Stimulated activated CD4-positive, alpha-beta T cell treated with anti-CD3 and anti-CD28 coated beads, TNF-alpha, amount 100 ng/mL, for 24 hours (primary cell): ENCODE data around the gene ITGB7.

Experiments
- DNase-seq, 3 experiments: peaks; one replicate each; pipeline ENCODE4 v3.0.0-alpha.2; 2020; ENCODE audit warnings: low read depth in 3 of 3

Gene ITGB7

DNA sequence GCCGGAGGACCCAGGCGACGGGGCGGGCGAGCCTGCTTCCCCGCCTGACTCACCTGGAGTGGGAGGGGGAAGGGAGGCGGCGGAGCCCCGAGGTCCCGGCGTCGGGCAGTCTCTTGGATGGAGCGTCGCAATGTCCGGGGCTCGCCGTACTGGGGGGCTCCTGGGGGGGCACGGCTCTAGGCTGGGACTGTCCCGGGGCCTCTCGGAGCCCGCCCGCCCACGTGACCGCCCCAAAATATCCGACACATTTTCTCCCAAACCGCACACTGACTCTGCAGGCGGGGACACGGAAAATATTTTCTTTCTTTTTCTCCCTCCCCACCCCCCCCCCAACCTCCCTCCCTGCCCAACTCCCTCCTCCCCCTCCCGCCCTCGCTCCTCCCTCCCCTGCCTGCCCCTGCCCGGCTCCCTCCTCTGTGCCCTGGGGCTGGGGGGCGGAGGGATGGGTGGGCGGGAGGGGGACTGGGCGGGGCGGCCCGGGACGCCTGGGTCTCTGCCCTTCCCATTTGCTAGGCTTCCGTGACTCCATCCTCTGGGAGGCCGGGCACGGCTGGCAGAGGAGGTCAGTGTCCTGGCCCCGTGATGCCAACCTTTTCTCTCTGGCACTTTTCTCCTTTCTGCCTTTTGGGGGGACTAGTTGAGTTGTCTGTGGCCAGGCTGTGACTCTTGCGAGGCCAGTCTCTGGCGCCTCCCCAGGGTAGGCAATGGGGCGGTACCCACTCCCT, 25.0 kb upstream of the ITGB7 start, which contains the start of gene RARG:
RARG (minus strand) TSS at position 289 of the 725 bp plus-strand sequence. CDS start 4,664 bp downstream, outside the sequence.
- DNase-seq: peak in 1 of 3 experiments; percentile 76

DNA sequence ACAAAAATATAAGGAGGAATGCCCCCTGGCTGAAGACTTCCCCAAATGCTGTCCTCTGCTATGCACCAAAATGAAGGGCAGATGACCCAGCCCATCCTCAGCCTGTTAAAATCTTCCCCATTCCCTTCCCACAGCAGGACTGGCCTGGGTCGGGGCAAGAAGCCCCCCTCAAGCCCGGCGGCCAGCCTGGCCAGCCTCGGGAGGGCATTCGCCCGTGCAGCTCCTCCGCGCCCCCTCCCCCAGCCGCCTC, 24.5 kb upstream of the ITGB7 start:
- DNase-seq: no peak

DNA sequence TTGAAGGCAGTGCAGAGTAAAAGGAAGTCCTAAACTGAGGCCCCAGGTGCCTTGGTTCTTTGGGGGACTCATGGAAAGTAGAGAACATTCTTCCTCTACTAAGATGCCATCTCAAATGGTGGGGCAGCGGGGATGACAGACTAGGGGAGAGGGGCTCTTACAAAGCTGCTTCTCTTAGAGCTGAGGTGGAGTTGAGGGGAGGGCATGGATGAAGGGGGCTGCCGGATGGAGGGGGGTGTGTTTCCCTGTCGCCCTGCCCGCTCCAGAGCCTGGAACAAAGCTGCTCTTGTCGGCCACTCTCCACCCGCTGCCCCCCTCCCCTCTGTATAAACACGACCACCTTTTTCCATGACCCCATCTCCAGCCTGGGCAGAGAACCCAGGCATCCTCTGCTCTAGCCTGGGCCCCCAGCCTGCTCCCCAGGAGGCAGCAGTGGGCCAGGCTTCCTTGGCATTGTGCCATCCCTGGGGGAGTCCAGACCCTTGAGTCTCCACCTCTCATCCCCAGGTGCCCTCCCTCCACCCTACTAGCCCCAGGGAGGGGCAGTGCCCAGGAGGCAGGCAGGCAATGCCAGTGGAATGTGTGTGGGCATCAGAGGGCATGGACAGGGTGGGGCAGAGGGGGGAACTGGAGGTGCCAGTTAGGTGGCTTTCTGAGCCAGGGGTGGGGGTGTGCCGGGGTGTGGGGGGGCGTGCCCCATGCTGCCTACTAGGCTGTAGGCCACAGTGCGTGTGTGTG, 23.2 kb upstream of the ITGB7 start:
- DNase-seq: no peak

- no peak for DNase-seq
Observed at GRCh38 chr12:53229454-53229853, 22.4 kb upstream of the ITGB7 start.

GRCh38 chr12:53227836-53228235, 20.8 kb upstream of the ITGB7 start:
- DNase-seq: no peak

DNA sequence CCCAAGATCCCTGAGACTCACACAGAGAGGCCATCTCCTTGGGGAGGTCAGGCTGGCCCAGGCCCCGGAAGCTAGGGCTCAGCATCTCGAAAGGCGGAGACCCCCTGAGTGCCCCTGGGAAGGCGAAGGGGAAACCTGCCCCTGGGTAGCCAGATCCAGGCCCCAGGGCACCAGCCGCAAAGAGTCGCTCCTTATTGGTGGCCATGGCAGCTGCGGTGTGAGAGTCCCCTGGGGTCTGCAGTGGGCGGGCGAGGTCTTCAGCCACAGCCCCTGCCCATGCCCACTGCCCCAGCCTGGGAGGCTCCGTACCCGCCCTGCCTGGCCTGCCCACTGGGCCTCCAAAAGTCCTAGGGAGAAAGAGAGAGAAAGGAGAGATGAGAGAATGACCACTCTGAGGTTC, 20.3 kb upstream of the ITGB7 start:
- no peak for DNase-seq

- no peak for DNase-seq
Observed at GRCh38 chr12:53226815-53227214, 19.8 kb upstream of the ITGB7 start.

DNA sequence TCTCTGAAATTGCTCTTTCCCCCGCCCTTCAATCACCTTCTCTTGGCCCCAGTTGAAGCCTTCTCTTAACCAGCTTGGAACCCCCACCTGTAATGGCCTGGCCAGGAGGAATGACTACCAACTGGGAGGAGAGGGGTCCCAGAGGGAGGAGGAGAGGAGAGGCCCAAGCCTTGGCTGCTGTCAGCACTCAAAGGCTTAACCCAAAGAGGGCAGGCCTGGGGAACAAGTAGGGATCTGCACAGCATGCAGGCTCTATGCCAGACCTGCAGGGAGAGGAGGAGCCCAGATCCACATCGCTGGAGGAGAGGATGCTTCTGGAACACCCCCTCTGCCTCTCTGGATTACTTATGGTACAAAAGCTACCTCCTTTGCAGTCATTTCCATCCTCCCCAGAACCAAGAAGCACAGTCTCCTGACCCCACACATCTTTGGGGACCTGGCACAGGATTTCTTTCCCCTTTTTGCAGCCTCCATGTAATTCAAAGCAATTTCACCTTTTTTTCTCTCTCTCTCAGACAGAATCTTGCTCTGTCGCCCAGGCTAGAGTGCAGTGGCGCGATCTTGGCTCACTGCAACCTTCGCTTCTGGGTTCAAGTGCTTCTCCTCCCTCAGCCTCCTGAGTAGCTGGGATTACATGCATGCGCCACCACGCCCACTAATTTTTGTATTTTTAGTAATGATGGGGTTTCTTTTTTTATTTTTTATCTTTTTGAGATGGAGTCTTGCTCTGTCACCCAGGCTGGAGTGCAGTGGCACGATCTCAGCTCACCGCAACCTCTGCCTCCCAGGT, 18.8 kb upstream of the ITGB7 start:
- no peak for DNase-seq

- DNase-seq: no peak
Observed at GRCh38 chr12:53224897-53225634, 18.0 kb upstream of the ITGB7 start.

- no peak for DNase-seq
Observed at GRCh38 chr12:53224061-53224896, 17.2 kb upstream of the ITGB7 start.

- no peak for DNase-seq
Observed at GRCh38 chr12:53223389-53224060, 16.5 kb upstream of the ITGB7 start.

DNA sequence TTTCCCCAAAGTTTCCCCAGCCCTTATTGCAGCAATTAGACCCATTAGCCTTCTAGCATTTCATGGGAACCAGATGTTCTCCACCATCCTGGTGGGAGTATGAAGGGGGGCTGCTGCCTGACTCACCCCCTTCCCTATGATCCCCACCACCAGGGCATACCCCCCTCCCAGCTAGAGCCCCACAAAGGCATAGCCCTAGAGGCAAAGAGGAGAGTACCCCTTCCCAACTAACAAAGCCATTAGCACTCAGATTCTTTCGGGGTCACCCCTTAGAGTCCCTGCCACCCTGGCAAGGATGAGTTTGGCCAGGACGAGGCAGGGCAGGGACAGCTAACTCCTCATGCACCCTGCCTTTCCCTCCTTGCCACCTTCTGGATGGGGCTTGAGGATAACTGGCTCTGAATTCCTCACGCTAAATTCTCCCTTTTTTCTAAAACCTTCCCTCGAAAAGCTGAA, 15.8 kb upstream of the ITGB7 start:
- DNase-seq: no peak

- DNase-seq: no peak
Observed at GRCh38 chr12:53222170-53222721, 15.2 kb upstream of the ITGB7 start.

DNA sequence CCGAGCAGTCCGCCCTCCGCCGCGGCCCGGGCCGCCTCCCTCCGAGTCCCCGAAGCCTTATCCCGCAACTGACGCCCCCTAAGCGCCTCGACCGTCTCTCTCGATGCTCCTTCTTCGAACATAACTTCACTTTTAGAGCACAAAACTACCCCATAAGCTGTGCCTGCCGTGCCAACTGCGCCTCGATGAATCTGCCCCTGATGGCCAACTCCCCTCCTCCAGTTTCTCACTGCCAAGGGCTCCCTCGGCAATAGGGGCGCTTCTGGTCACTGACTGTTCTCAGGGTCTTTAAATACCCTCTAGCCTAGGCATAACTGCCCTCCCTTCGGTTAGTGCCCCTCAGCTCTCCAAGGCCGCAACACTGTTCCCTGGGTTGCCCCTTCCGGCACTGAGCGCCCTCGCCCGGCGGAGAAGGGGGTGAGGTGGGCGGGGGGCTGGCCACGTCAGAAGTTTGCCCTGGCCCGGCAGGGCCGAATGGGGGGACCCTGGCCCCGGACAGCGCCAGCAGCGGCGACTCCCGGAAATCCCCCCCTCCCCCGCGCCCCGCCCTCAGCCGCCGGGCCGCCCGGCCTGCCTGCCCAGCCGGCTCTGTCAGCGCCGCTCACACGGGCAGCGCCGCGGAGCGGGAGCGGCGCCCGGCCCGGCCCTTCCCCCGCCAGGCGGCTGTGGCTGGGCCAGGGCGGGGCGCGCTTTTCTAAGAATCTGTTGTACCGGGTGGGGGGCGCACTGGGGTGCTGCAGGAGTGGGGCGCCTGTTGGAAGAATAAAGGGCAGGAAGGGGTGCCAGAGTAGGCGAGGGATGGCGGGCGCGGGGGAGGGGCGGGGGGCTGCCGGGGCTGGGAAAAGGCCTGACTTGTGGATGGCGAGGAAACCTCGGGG, 14.4 kb upstream of the ITGB7 start:
- DNase-seq: peak in 1 of 3 experiments; percentile 37

- peak; percentile 48 to 82 (median 62) for DNase-seq
Observed at GRCh38 chr12:53220694-53221202, 13.7 kb upstream of the ITGB7 start.

DNA sequence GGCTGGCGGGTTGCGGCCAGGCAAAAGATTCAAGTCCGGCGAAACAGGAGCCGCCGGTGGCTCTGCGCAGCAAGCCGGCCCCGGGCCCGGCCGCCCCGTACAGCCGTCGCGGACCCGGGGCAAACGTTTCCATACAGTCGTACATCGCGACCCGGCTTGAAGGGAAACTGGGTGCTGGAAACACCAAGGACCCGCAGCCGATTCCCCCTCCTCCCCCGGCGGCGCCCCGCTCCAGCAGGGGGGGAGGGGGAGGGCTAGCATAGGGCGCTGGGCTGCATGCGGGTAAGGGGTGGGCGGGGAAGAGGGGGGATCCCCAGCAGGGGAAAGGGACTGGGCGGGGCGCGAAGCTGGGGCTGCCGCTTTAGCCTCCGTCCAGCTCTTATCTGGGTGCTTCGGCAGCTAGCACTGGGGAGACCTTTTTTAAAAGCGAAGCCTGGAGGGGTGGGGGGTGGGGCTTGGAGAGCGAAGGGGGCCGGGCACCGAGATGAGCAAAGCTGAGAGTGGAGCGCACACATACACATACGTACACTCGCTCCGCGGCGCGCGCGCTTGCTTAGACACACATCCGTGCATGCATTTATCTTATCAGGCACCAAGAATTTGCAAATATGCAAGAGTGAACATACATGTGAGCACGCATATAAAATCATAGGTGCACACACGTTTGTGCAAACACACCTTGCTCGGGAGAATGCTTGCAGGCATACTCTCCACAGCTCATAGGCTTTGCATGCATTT, 13.1 kb upstream of the ITGB7 start:
- peak; percentile 56 to 75 (median 58) for DNase-seq

DNA sequence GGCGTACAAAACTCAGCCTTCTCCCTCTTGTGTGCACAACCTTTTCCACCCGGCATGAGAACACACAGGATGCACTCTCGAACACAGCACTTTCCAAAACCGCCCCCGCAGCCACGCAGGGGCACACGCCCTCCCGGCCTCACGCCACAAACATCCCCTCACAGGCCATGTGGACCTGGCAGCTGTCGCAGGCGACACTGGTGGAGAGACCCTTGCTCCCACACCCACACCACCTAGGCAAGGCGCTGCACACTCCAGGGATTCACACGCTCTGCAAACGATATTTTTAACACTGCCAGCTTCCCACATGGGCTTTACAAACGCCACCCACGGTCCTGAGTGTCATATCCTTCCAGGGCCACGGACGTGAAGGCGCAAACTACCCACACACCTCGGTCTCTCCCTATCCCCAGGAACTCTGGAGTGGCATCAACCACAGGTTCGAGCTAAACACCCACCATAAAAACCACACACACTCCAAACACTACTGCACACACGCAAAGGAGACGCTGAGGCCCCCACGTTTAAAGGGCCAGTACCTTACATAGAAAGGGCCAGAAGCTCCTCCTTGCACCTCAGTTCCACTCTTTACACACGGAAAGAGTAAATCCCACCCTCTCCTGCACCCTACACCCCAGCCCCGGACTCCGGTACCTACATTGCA, 12.4 kb upstream of the ITGB7 start:
- DNase-seq: peak; percentile 49 to 76 (median 67)
